ENCODE data around the gene MED13L. TPM values are rescaled to one million over a fixed set of nuclear protein-coding genes. Genes with fewer than 3 reads are reported as not detected.

MED13L gene
- total and polyA plus RNA-seq, 2 of the 8 experiments (the other 6 are each of a cell fraction or from before 2014, with no cell fraction given) = 15.9 to 51.7 TPM

- Histone ChIP-seq H3K4me3 (ENCODE audit: extremely low read depth in 1 of 4, insufficient read depth in 2 of 4, low read depth in 3 of 4, low read length in 4 of 4) (no peak overlapping the region), H4K20me1 (replicated peaks in 1 of 2; ENCODE audit: control insufficient read depth in 1 of 2, insufficient read depth in 2 of 2, low read length in 2 of 2) (peaks cover 2 to 9% of the 10 kb centered on the region in 2 experiments), H2BK5ac (ENCODE audit: low read depth, low read length) (no peak overlapping the region), H4K91ac (replicated peaks; ENCODE audit: insufficient read length, low read length) (no peak overlapping the region), H4K8ac (ENCODE audit: extremely low read depth, insufficient read depth, low read length) (no peak overlapping the region), H3K4me1 (replicated peaks in 1 of 4; ENCODE audit: control insufficient read depth in 3 of 4, insufficient read depth in 4 of 4, low read length in 3 of 4) (peaks cover 0 to 4% (median 0%) of the 10 kb centered on the region in 4 experiments; a peak in 3 of 7 replicates), H3K14ac (ENCODE audit: insufficient read length) (no peak overlapping the region), H3K36me3 (ENCODE audit: control insufficient read depth in 2 of 4, insufficient read depth in 4 of 4, low read length in 3 of 4) (no peaks in the 10 kb centered on the region), H4K5ac (ENCODE audit: insufficient read length, low read depth, low read length) (no peak overlapping the region), H2BK20ac (ENCODE audit: low read length) (no peak overlapping the region), H3K4me2 (ENCODE audit: insufficient read depth in 1 of 2, low read depth in 2 of 2, low read length in 2 of 2) (no peak overlapping the region), H2BK120ac (replicated peaks; ENCODE audit: low read depth, low read length) (no peak overlapping the region), H3K79me1 (ENCODE audit: low read depth, low read length) (peaks cover 2% of the 10 kb centered on the region; the same call in 1 of the 2 replicates), H3K18ac (ENCODE audit: extremely low read depth, low read length) (no peak overlapping the region), H3K9ac (replicated peaks in 1 of 4; ENCODE audit: extremely low read depth in 1 of 4, low read depth in 3 of 4, low read length in 3 of 4) (no peak overlapping the region), H2AFZ (ENCODE audit: low read length) (no peak overlapping the region), H3K79me2 (ENCODE audit: control insufficient read depth in 1 of 2, insufficient read depth in 2 of 2, low read length in 2 of 2) (peaks cover 0 to 90% of the 10 kb centered on the region in 2 experiments; a peak in 2 of 4 replicates), H3K4ac (replicated peaks; ENCODE audit: insufficient read length, low read depth, low read length) (no peak overlapping the region), H3K27ac (ENCODE audit: low read depth, low read length) (no peak overlapping the region), H2BK15ac (ENCODE audit: low read length) (no peak overlapping the region), H3K9me3 (ENCODE audit: insufficient read depth in 2 of 2, low read depth in 1 of 2, low read length in 1 of 2) (no peaks in the 10 kb centered on the region), H3K23me2 (ENCODE audit: low read depth, low read length) (no peaks in the 10 kb centered on the region), H3K23ac (ENCODE audit: insufficient read length) (no peak overlapping the region), H3K56ac (replicated peaks; ENCODE audit: insufficient read length, low read depth, low read length) (no peak overlapping the region), H2BK12ac (ENCODE audit: low read depth, low read length) (no peak overlapping the region), H3K27me3 (replicated peaks in 1 of 4; ENCODE audit: control insufficient read depth in 3 of 4, extremely low read depth in 1 of 4, insufficient read depth in 3 of 4, low read length in 3 of 4) (no peaks in the 10 kb centered on the region), H2AK5ac (ENCODE audit: low read depth, low read length) (no peak overlapping the region)
- CTCF ChIA-PET (ENCODE audit: partially characterized antibody) = interaction anchor here (0.6 to 0.7 kb wide), 2 partner anchors 12 to 1626 kb away, joined by 3 read pairs; no protein-coding TSS in a partner anchor
- no peak for FAIRE-seq
- 82% methylated on average over 1 of the region's 1 CpG; no CpG with 5 or more reads in 1 of the 2 experiments for WGBS, 2 experiments (ENCODE audit: extremely low coverage in 1 of 2, insufficient coverage in 1 of 2, insufficient read length in 1 of 2, insufficient replicate concordance in 2 of 2, low coverage in 1 of 2, low lambda C conversion rate in 2 of 2, missing lambda C conversion rate in 1 of 2)
- no peak for DNase-seq (ENCODE audit: low read depth in 1 of 2, low spot score in 2 of 2)
- POLR2A ChIA-PET (ENCODE audit: partially characterized antibody) = no interaction called here
- TF ChIP-seq SP2 (IDR thresholded peaks at IDR 0.05; ENCODE audit: low read length) (no peak), CHD2 (IDR thresholded peaks at IDR 0.05; ENCODE audit: low read length) (no peak), POU5F1 (IDR thresholded peaks at IDR 0.05; ENCODE audit: low read depth, low read length) (no peak), HDAC2 (IDR thresholded peaks at IDR 0.05; ENCODE audit: borderline replicate concordance in 1 of 2, low read depth in 2 of 2, low read length in 2 of 2) (no peak), TAF1 (IDR thresholded peaks at IDR 0.05; ENCODE audit: low read depth, low read length) (no peak), NANOG (IDR thresholded peaks at IDR 0.05; ENCODE audit: insufficient read depth, low read depth, low read length, poor library complexity, severe bottlenecking) (no peak), NRF1 (IDR thresholded peaks at IDR 0.05; ENCODE audit: low read depth, low read length) (no peak), CEBPB (IDR thresholded peaks at IDR 0.05; ENCODE audit: low read depth, low read length) (no peak), BACH1 (IDR thresholded peaks at IDR 0.05; ENCODE audit: low read length) (no peak), CHD1 (IDR thresholded peaks at IDR 0.05; ENCODE audit: low read depth, low read length) (no peak), KDM1A (IDR thresholded peaks at IDR 0.05; ENCODE audit: borderline replicate concordance, low read length) (no peak), CTCF (IDR thresholded peaks at IDR 0.05; ENCODE audit: control extremely low read depth in 1 of 3, insufficient read depth in 1 of 3, low read depth in 1 of 3, low read length in 3 of 3) (no peak)
Measured at GRCh38 chr12:116199160-116199706, 78.3 kb downstream of the MED13L start.
